ENCODE results near the gene EHBP1L1. TPM values are rescaled to one million over a fixed set of nuclear protein-coding genes. Genes with fewer than 3 reads are reported as not detected.

The EHBP1L1 gene
- total RNA-seq, 1 donor from 2014 or later: 4.7 TPM

GRCh38 chr11:65607614-65608426, 32.0 kb downstream of the EHBP1L1 start:
- H3K27me3 Mint-ChIP-seq (ENCODE audit: unreplicated experiment): peaks cover 23% of the 10 kb centered on the region
- H3K9me3 Mint-ChIP-seq (ENCODE audit: unreplicated experiment): no peaks in the 10 kb centered on the region
- no peak for TF ChIP-seq CTCF (IDR thresholded peaks at IDR 0.05; ENCODE audit: unreplicated experiment)
- DNase-seq (ENCODE audit: low spot score): no peak
- H3K36me3 Mint-ChIP-seq (ENCODE audit: low read depth, unreplicated experiment): peaks cover 72% of the 10 kb centered on the region
- no peak overlapping the region for H3K27ac Mint-ChIP-seq (ENCODE audit: unreplicated experiment)
- peak overlapping the region; percentile 42 for H3K4me3 Mint-ChIP-seq (ENCODE audit: unreplicated experiment)
- peaks cover 60% of the 10 kb centered on the region for H3K4me1 Mint-ChIP-seq (ENCODE audit: unreplicated experiment)

GRCh38 chr11:65609229-65609628, 33.4 kb downstream of the EHBP1L1 start:
- peaks cover 23% of the 10 kb centered on the region for H3K27me3 Mint-ChIP-seq (ENCODE audit: unreplicated experiment)
- peak overlapping the region; percentile 81 for H3K4me3 Mint-ChIP-seq (ENCODE audit: unreplicated experiment)
- no peak for DNase-seq (ENCODE audit: low spot score)
- peaks cover 56% of the 10 kb centered on the region for H3K4me1 Mint-ChIP-seq (ENCODE audit: unreplicated experiment)
- no peaks in the 10 kb centered on the region for H3K9me3 Mint-ChIP-seq (ENCODE audit: unreplicated experiment)
- H3K27ac Mint-ChIP-seq (ENCODE audit: unreplicated experiment): peak overlapping the region; percentile 13
- peaks cover 58% of the 10 kb centered on the region for H3K36me3 Mint-ChIP-seq (ENCODE audit: low read depth, unreplicated experiment)
- no peak for TF ChIP-seq CTCF (IDR thresholded peaks at IDR 0.05; ENCODE audit: unreplicated experiment)

- Mint-ChIP-seq H3K27me3 (ENCODE audit: unreplicated experiment) (peaks cover 23% of the 10 kb centered on the region), H3K27ac (ENCODE audit: unreplicated experiment) (peak overlapping the region; percentile 74), H3K9me3 (ENCODE audit: unreplicated experiment) (no peaks in the 10 kb centered on the region), H3K36me3 (ENCODE audit: low read depth, unreplicated experiment) (peaks cover 54% of the 10 kb centered on the region), H3K4me1 (ENCODE audit: unreplicated experiment) (peaks cover 56% of the 10 kb centered on the region), H3K4me3 (ENCODE audit: unreplicated experiment) (peak overlapping the region; percentile 99)
- no peak for DNase-seq (ENCODE audit: low spot score)
- no peak for TF ChIP-seq CTCF (IDR thresholded peaks at IDR 0.05; ENCODE audit: unreplicated experiment)
These were observed 33.8 kb downstream of the EHBP1L1 start for GRCh38 chr11:65609665-65610064.

GRCh38 chr11:65610404-65610803, 34.6 kb downstream of the EHBP1L1 start:
- Mint-ChIP-seq H3K9me3 (ENCODE audit: unreplicated experiment) (no peaks in the 10 kb centered on the region), H3K27me3 (ENCODE audit: unreplicated experiment) (peaks cover 30% of the 10 kb centered on the region), H3K36me3 (ENCODE audit: low read depth, unreplicated experiment) (peaks cover 53% of the 10 kb centered on the region), H3K4me3 (ENCODE audit: unreplicated experiment) (peak overlapping the region; percentile 99), H3K4me1 (ENCODE audit: unreplicated experiment) (peaks cover 56% of the 10 kb centered on the region), H3K27ac (ENCODE audit: unreplicated experiment) (peak overlapping the region; percentile 68)
- DNase-seq (ENCODE audit: low spot score): no peak
- no peak for TF ChIP-seq CTCF (IDR thresholded peaks at IDR 0.05; ENCODE audit: unreplicated experiment)

- no peak for TF ChIP-seq CTCF (IDR thresholded peaks at IDR 0.05; ENCODE audit: unreplicated experiment)
- Mint-ChIP-seq H3K36me3 (ENCODE audit: low read depth, unreplicated experiment) (peaks cover 47% of the 10 kb centered on the region), H3K9me3 (ENCODE audit: unreplicated experiment) (no peaks in the 10 kb centered on the region), H3K27me3 (ENCODE audit: unreplicated experiment) (peaks cover 30% of the 10 kb centered on the region), H3K4me3 (ENCODE audit: unreplicated experiment) (peak overlapping the region; percentile 99), H3K4me1 (ENCODE audit: unreplicated experiment) (peaks cover 55% of the 10 kb centered on the region), H3K27ac (ENCODE audit: unreplicated experiment) (peak overlapping the region; percentile 97)
- DNase-seq (ENCODE audit: low spot score): peak; percentile 81
These were observed 35.3 kb downstream of the EHBP1L1 start for GRCh38 chr11:65611028-65611757.

Measured in endothelial cell (in vitro differentiated cells).